Osteoblast (primary cell): ENCODE data around the gene NR1I3. TPM values are rescaled to one million over a fixed set of nuclear protein-coding genes. Genes with fewer than 3 reads are reported as not detected.
"Not testable (repeated sequence)": the region's sequence is repeated elsewhere in the genome, so short reads cannot be mapped to it uniquely, and the experiment has no call there.

Source experiments
- DNase-seq: peaks from one replicate; pipeline ENCODE4 v3.0.0; 2011; ENCODE audit warnings: low spot score, mixed read lengths; ENCODE audit not compliant: insufficient read length; ENCODE audit errors: missing footprints
- H2AFZ ChIP-seq: 2 replicates; pipeline ENCODE4 v1.6.0; 2011; ENCODE audit warnings: mild to moderate bottlenecking, low read length
- H3K27ac ChIP-seq: 2 replicates; pipeline ENCODE4 v1.5.1; 2011; ENCODE audit warnings: mild to moderate bottlenecking, low read depth, low read length, moderate library complexity
- H3K27me3 ChIP-seq: 2 replicates; pipeline ENCODE4 v1.6.0; 2012; ENCODE audit warnings: mild to moderate bottlenecking, control low read depth, inconsistent platforms, low read length, moderate library complexity; ENCODE audit not compliant: insufficient read depth
- H3K36me3 ChIP-seq: 2 replicates; pipeline ENCODE4 v1.5.1; 2011; ENCODE audit warnings: mild to moderate bottlenecking, low read length, control low read depth, moderate library complexity; ENCODE audit not compliant: insufficient read depth
- H3K4me1 ChIP-seq: 2 replicates; pipeline ENCODE4 v1.5.1; 2011; ENCODE audit warnings: mild to moderate bottlenecking, low read length, control low read depth, moderate library complexity; ENCODE audit not compliant: insufficient read depth
- H3K4me2 ChIP-seq: 2 replicates; pipeline ENCODE4 v1.6.0; 2011; ENCODE audit warnings: mild to moderate bottlenecking, low read length; ENCODE audit not compliant: insufficient read depth
- H3K4me3 ChIP-seq: fragments of 200-600 bp; sonication (generic); 3 replicates; pipeline ENCODE4 v1.5.1; 2012; ENCODE audit warnings: mild to moderate bottlenecking, low read length, inconsistent platforms; ENCODE audit not compliant: insufficient read depth
- H3K79me2 ChIP-seq: 2 replicates; pipeline ENCODE4 v1.6.0; 2012; ENCODE audit warnings: mild to moderate bottlenecking, low read length, control low read depth, inconsistent platforms; ENCODE audit not compliant: insufficient read depth
- H3K9me3 ChIP-seq: 2 replicates; pipeline ENCODE4 v1.5.1; 2011; ENCODE audit warnings: low read depth, low read length, control low read depth
- H4K20me1 ChIP-seq: 2 replicates; pipeline ENCODE4 v1.6.0; 2012; ENCODE audit warnings: mild to moderate bottlenecking, low read length, control low read depth; ENCODE audit not compliant: insufficient read depth
- total RNA-seq: library from RNA; depleted of rRNA; stranded (reverse); fragments of >200 nt; gene quantifications from 2 replicates; pipeline ENCODE4 v1.2.3, GENCODE V29; 2012
- TF ChIP-seq, protein P1 (sequence below): IDR thresholded peaks from 2 replicates; pipeline ENCODE4 v1.5.1; 2011; ENCODE audit warnings: mild to moderate bottlenecking, low read depth, low read length, moderate library complexity; ENCODE audit errors: extremely low read depth

The NR1I3 gene
- total RNA-seq, 1 donor = not detected

DNA sequence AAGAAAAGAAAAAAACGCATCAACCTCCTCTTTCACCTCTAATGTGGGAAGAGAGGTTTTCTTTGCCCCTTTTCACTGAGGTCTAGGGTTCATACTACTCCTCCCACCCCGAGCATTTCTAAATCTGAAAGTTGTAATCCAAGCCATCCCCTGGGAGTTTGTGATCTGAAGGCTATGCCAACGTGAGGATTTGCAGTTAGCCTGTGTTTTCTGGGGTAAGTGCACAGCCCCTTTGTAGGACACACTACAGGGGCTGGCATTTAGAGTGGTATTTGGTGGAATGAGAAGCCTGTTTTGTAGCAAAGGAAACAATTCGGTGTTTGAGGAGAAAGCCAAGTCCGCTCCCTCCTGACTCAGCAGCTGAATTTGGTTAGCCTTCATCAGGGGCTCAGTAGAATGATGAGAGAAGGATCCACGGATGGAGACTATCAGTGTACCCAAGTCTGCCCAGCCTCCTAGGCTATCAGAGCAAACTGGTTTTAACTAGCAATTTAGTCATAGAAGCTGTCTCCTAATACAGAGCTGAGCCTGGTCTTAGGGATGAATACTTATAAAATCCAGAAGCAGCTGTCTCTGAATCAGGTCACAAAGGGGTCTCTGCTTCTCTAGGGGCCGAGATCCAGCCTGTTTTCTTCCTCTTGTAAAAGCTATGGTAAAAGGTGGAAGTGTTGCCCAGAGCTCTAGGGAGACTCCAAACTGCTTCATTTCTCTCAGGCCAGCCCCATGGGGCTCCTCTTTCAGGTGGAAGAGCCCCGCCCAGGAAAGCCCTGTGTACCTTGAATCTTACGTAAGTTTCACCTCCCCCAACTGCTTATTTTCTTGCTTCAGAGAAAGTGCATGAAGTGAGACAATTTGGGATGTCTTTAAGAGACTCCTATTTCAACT is 22.6 kb upstream of the NR1I3 start:
- H3K4me3 ChIP-seq = no peak overlapping the region
- TF ChIP-seq, protein P1, sequence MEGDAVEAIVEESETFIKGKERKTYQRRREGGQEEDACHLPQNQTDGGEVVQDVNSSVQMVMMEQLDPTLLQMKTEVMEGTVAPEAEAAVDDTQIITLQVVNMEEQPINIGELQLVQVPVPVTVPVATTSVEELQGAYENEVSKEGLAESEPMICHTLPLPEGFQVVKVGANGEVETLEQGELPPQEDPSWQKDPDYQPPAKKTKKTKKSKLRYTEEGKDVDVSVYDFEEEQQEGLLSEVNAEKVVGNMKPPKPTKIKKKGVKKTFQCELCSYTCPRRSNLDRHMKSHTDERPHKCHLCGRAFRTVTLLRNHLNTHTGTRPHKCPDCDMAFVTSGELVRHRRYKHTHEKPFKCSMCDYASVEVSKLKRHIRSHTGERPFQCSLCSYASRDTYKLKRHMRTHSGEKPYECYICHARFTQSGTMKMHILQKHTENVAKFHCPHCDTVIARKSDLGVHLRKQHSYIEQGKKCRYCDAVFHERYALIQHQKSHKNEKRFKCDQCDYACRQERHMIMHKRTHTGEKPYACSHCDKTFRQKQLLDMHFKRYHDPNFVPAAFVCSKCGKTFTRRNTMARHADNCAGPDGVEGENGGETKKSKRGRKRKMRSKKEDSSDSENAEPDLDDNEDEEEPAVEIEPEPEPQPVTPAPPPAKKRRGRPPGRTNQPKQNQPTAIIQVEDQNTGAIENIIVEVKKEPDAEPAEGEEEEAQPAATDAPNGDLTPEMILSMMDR = no peak

DNA sequence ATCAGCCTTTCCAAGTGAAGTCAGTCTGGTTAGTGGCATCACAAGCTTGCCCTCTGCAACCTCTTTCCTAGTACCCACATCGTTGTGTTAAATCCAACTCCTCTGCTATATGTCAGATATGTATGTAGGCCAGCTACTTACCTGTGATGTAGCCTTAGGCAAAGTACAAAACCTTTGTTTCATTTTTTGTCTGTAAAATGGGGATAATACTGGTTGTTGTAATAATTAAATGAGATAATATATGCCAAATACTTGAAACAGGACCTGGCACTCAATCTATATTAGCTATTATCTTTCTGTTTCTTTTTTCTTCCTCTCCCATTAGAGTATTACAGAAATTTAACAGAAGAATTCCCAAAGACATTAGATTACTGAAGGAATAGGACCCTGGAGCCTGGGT is 21.8 kb upstream of the NR1I3 start:
- H4K20me1 ChIP-seq = no peaks in the 10 kb centered on the region
- no peak overlapping the region for H3K4me3 ChIP-seq
- H3K27me3 ChIP-seq = peaks cover 40% of the 10 kb centered on the region
- H3K79me2 ChIP-seq = no peaks in the 10 kb centered on the region
- peaks cover 6% of the 10 kb centered on the region for H3K4me1 ChIP-seq
- DNase-seq = no peak
- no peaks in the 10 kb centered on the region for H3K36me3 ChIP-seq
- no peak overlapping the region for H3K27ac ChIP-seq
- TF ChIP-seq, protein P1 = no peak
- no peaks in the 10 kb centered on the region for H3K9me3 ChIP-seq
- H3K4me2 ChIP-seq = no peak overlapping the region
- H2AFZ ChIP-seq = no peak overlapping the region

More for the DNA sequence above, 22.6 kb upstream of the NR1I3 start:
- Histone ChIP-seq H3K79me2 (no peaks in the 10 kb centered on the region), H3K9me3 (no peaks in the 10 kb centered on the region), H3K27ac (no peak overlapping the region), H3K27me3 (peaks cover 41% of the 10 kb centered on the region), H3K4me1 (peaks cover 6% of the 10 kb centered on the region), H3K4me2 (peak overlapping the region; percentile 7), H3K36me3 (no peaks in the 10 kb centered on the region), H4K20me1 (no peaks in the 10 kb centered on the region), H2AFZ (no peak overlapping the region)
- DNase-seq = no peak

- no peaks in the 10 kb centered on the region for H3K36me3 ChIP-seq
- H2AFZ ChIP-seq = no peak overlapping the region
- no peak overlapping the region for H3K27ac ChIP-seq
- H3K9me3 ChIP-seq = no peaks in the 10 kb centered on the region
- TF ChIP-seq, protein P1 = no peak
- H3K79me2 ChIP-seq = no peaks in the 10 kb centered on the region
- H3K4me2 ChIP-seq = peak overlapping the region; percentile 77
- DNase-seq = no peak
- peaks cover 39% of the 10 kb centered on the region for H3K27me3 ChIP-seq
- no peak overlapping the region for H3K4me3 ChIP-seq
- peaks cover 6% of the 10 kb centered on the region for H3K4me1 ChIP-seq
- no peaks in the 10 kb centered on the region for H4K20me1 ChIP-seq
Measured at GRCh38 chr1:161259345-161259702, 21.3 kb upstream of the NR1I3 start.

DNA sequence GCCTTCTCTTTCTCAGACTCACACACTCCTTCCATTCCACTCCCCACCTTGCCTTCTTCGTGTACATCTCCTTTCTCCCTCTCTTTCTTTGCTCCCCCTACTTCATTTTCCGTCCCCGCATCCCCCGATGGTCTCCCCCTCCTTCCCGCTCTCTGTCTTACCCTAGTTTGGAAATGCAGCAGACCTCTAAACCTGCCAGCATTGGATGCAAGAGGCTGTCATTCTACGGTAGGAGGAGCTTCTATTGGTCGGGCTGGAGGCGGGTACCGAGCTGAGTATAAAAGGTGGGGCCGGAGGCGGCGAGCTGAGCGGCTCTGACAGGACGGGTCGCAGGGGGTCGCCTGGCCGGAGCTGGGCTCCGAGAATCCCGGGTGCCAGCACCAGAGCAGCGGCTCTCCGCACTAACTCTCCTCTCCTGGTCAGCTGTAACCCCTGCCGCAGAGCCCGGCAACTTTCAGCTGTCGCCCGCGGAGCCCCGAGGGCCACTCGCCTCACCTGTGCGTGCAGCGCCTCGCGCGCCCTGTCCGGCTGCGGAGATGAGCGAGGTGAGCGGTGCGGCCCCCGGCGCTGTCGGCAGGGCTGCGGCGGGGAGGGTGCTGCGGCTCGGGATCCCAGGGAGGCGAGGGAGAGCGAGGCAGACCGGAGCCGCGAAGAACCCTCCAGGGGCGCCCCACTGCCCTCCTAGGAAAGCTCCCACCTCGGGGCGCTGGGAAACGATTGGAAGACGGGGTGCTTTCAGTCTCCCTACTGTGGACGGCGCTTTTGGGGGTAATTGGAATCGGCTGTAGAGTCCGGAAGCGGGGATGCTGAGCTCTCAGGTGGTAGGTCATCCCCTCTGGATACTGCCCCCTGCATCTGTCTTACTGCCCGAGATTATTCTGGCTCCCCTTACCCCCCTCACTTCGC is 20.7 kb upstream of the NR1I3 start, which contains the start of gene PCP4L1:
Gene PCP4L1, plus strand, starts transcription at position 307 of the 906 bp plus-strand sequence. Its CDS starts 230 bp downstream, at position 537.
- Histone ChIP-seq H4K20me1 (no peaks in the 10 kb centered on the region), H3K36me3 (no peaks in the 10 kb centered on the region), H3K27ac (no peak within 1 kb of the TSS), H2AFZ (peak within 1 kb of the TSS; percentile 76), H3K4me2 (peak within 1 kb of the TSS; percentile 77), H3K79me2 (no peaks in the 10 kb centered on the region), H3K4me1 (peaks cover 6% of the 10 kb centered on the region), H3K27me3 (peaks cover 39% of the 10 kb centered on the region), H3K4me3 (peak within 1 kb of the TSS; percentile 64), H3K9me3 (no peaks in the 10 kb centered on the region)
- DNase-seq = peak; percentile 92
- TF ChIP-seq, protein P1 = no peak

- not testable (repeated sequence) for H3K9me3 ChIP-seq, H4K20me1 ChIP-seq, H3K4me3 ChIP-seq, H3K79me2 ChIP-seq, H2AFZ ChIP-seq, DNase-seq, H3K4me2 ChIP-seq, H3K27ac ChIP-seq, H3K4me1 ChIP-seq, H3K36me3 ChIP-seq
- peaks cover 39% of the 10 kb centered on the region for H3K27me3 ChIP-seq
Measured at GRCh38 chr1:161257109-161257508, 19.1 kb upstream of the NR1I3 start.
